ENCODE data around the gene ATF6. TPM values are rescaled to one million over a fixed set of nuclear protein-coding genes. Genes with fewer than 3 reads are reported as not detected.

The ATF6 gene
- total and polyA plus RNA-seq, 2 of the 8 experiments (the other 6 are each of a cell fraction or from before 2014, with no cell fraction given): 4.6 to 10.0 TPM

GRCh38 chr1:161890574-161890973 is 124.5 kb downstream of the ATF6 start:
- H4K8ac ChIP-seq (ENCODE audit: extremely low read depth, insufficient read depth, low read length): no peak overlapping the region; the same call in 1 of the 2 replicates
- no peak overlapping the region for H3K9ac ChIP-seq (replicated peaks in 1 of 4; ENCODE audit: extremely low read depth in 1 of 4, low read depth in 3 of 4, low read length in 3 of 4)
- no peak overlapping the region for H3K4me2 ChIP-seq (ENCODE audit: insufficient read depth in 1 of 2, low read depth in 2 of 2, low read length in 2 of 2)
- no peak overlapping the region for H2BK12ac ChIP-seq (ENCODE audit: low read depth, low read length)
- H2AFZ ChIP-seq (ENCODE audit: low read length): no peak overlapping the region
- no peak overlapping the region for H3K27ac ChIP-seq (ENCODE audit: low read depth, low read length)
- H2BK20ac ChIP-seq (ENCODE audit: low read length): no peak overlapping the region
- H3K27me3 ChIP-seq (replicated peaks in 1 of 4; ENCODE audit: control insufficient read depth in 3 of 4, extremely low read depth in 1 of 4, insufficient read depth in 3 of 4, low read length in 3 of 4): no peaks in the 10 kb centered on the region
- ChIA-PET CTCF (ENCODE audit: partially characterized antibody) (interaction anchor here (0.6 to 1.5 kb wide), 4 partner anchors 33 to 143 kb away, joined by 3 read pairs; no protein-coding TSS in a partner anchor), POLR2A (ENCODE audit: partially characterized antibody) (interaction anchor here (1.2 kb wide), 1 partner anchor 11 kb away, joined by 3 read pairs; no protein-coding TSS in a partner anchor)
- 90% methylated on average over 18 of the region's 22 CpGs; no CpG with 5 or more reads in 1 of the 2 experiments for WGBS, 2 experiments (ENCODE audit: extremely low coverage in 1 of 2, insufficient coverage in 1 of 2, insufficient read length in 1 of 2, insufficient replicate concordance in 2 of 2, low coverage in 1 of 2, low lambda C conversion rate in 2 of 2, missing lambda C conversion rate in 1 of 2)
- H3K36me3 ChIP-seq (ENCODE audit: control insufficient read depth in 2 of 4, insufficient read depth in 4 of 4, low read length in 3 of 4): no peaks in the 10 kb centered on the region; a peak in 1 of 8 replicates
- H3K79me1 ChIP-seq (ENCODE audit: low read depth, low read length): no peaks in the 10 kb centered on the region
- no peak overlapping the region for H2BK120ac ChIP-seq (replicated peaks; ENCODE audit: low read depth, low read length)
- FAIRE-seq: no peak
- H4K91ac ChIP-seq (replicated peaks; ENCODE audit: insufficient read length, low read length): no peak overlapping the region
- no peaks in the 10 kb centered on the region for H3K4me1 ChIP-seq (replicated peaks in 1 of 4; ENCODE audit: control insufficient read depth in 3 of 4, insufficient read depth in 4 of 4, low read length in 3 of 4)
- H3K56ac ChIP-seq (replicated peaks; ENCODE audit: insufficient read length, low read depth, low read length): no peak overlapping the region
- H3K4me3 ChIP-seq (ENCODE audit: extremely low read depth in 1 of 4, insufficient read depth in 2 of 4, low read depth in 3 of 4, low read length in 4 of 4): no peak overlapping the region
- no peak overlapping the region for H3K18ac ChIP-seq (ENCODE audit: extremely low read depth, low read length)
- no peak overlapping the region for H2BK15ac ChIP-seq (ENCODE audit: low read length)
- TF ChIP-seq, protein P1, sequence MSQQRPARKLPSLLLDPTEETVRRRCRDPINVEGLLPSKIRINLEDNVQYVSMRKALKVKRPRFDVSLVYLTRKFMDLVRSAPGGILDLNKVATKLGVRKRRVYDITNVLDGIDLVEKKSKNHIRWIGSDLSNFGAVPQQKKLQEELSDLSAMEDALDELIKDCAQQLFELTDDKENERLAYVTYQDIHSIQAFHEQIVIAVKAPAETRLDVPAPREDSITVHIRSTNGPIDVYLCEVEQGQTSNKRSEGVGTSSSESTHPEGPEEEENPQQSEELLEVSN (IDR thresholded peaks at IDR 0.05): peak; percentile 57
- no peak for TF ChIP-seq KDM4A (IDR thresholded peaks at IDR 0.05; ENCODE audit: low read depth, low read length, severe bottlenecking)
- 0 out of 2 replicates have a peak, but pooled peaks have one; percentile 9 for TF ChIP-seq MAX (IDR thresholded peaks at IDR 0.05)
- H3K79me2 ChIP-seq (ENCODE audit: control insufficient read depth in 1 of 2, insufficient read depth in 2 of 2, low read length in 2 of 2): no peaks in the 10 kb centered on the region
- H3K9me3 ChIP-seq (ENCODE audit: insufficient read depth in 2 of 2, low read depth in 1 of 2, low read length in 1 of 2): no peaks in the 10 kb centered on the region
- H4K5ac ChIP-seq (ENCODE audit: insufficient read length, low read depth, low read length): no peak overlapping the region
- peaks cover 0 to 3% of the 10 kb centered on the region in 2 experiments for H4K20me1 ChIP-seq (replicated peaks in 1 of 2; ENCODE audit: control insufficient read depth in 1 of 2, insufficient read depth in 2 of 2, low read length in 2 of 2)
- no peak overlapping the region for H3K14ac ChIP-seq (ENCODE audit: insufficient read length)
- H2BK5ac ChIP-seq (ENCODE audit: low read depth, low read length): no peak overlapping the region
- H2AK5ac ChIP-seq (ENCODE audit: low read depth, low read length): no peak overlapping the region
- H3K4ac ChIP-seq (replicated peaks; ENCODE audit: insufficient read length, low read depth, low read length): no peak overlapping the region
- no peaks in the 10 kb centered on the region for H3K23me2 ChIP-seq (ENCODE audit: low read depth, low read length)
- DNase-seq (ENCODE audit: low read depth in 1 of 2, low spot score in 2 of 2): no peak
- H3K23ac ChIP-seq (ENCODE audit: insufficient read length): no peak overlapping the region

Data from H1 (cell line).